A549 (cell line): Measurements from ENCODE around the gene PIP5KL1. TPM values are rescaled to one million over a fixed set of nuclear protein-coding genes. Genes with fewer than 3 reads are reported as not detected.
A peak's percentile ranks its signal among the peaks of the same experiment; 100 is the strongest.

Experiments used
- ATAC-seq, 2 experiments: fragments of 200-7000 bp in 1 of 2; fragments of >200 bp in 1 of 2; cut with Nextera tagmentation in 1 of 2; cut with Tn5 transposase in 1 of 2; 3 replicates each; pipeline versions ENCODE4 v1.8.0 to v1.9.1; 2018 to 2020; ENCODE audit warnings: mild to moderate bottlenecking in 1 of 2, moderate library complexity in 1 of 2
- CTCF ChIA-PET: fragments of 300-600 bp; sonication (Branson Sonifier 250); formaldehyde crosslinking; extraction: SDS; loops from one replicate; lab custom pipeline; 2021; ENCODE audit warnings: antibody characterized with exemption, inconsistent platforms; lab: Yijun Ruan, JAX
- POLR2A ChIA-PET: fragments of 350-600 bp; formaldehyde crosslinking; extraction: SDS; loops from one replicate; lab custom pipeline; 2021; ENCODE audit warnings: antibody characterized with exemption, inconsistent platforms; lab: Yijun Ruan, JAX
- DNase-seq, 2 experiments: peaks; one replicate each; pipeline versions ENCODE4 v3.0.0 to v3.0.0-alpha.2; 2011 to 2016; ENCODE audit warnings: low read depth in 1 of 2, low spot score in 1 of 2
- FAIRE-seq: peaks from 2 replicates; lab custom pipeline; 2011; peaks lifted over from hg19 to GRCh38; lab: Jason Lieb, UNC
- H3K27ac ChIP-seq, 2 experiments: fragments of >200 bp; sonication (Bioruptor Twin); formaldehyde crosslinking; 3 replicates each; pipeline ENCODE4 v1.5.1; 2016 to 2017
- H3K4me1 ChIP-seq: fragments of >200 bp; sonication (Bioruptor Twin); formaldehyde crosslinking; 3 replicates; pipeline ENCODE4 v1.6.1; 2016
- H3K4me2 ChIP-seq: fragments of >200 bp; sonication (Bioruptor Twin); formaldehyde crosslinking; 3 replicates; pipeline ENCODE4 v1.6.1; 2016
- H3K4me3 ChIP-seq: fragments of >200 bp; sonication (Bioruptor Twin); formaldehyde crosslinking; 3 replicates; pipeline ENCODE4 v1.5.1; 2016
- H3K9me3 ChIP-seq: fragments of >200 bp; sonication (Bioruptor Twin); formaldehyde crosslinking; 3 replicates; pipeline ENCODE4 v1.6.1; 2016
- ATOH8 ChIP-seq: fragments of 250-450 bp; sonication (Bioruptor Pico); IDR thresholded peaks from 2 replicates; pipeline ENCODE4 v1.5.0; 2020; ENCODE audit warnings: low read depth, mild to moderate bottlenecking, moderate library complexity
- CBX2 ChIP-seq: fragments of 200-600 bp; sonication (generic); IDR thresholded peaks from 2 replicates; pipeline ENCODE4 v1.6.1; 2016; ENCODE audit warnings: low read depth, mild to moderate bottlenecking, borderline replicate concordance
- CHD2 ChIP-seq: fragments of 150-350 bp; IDR thresholded peaks from 2 replicates; pipeline ENCODE4 v1.6.1; 2014; ENCODE audit warnings: low read length; ENCODE audit not compliant: partially characterized antibody
- EHMT2 ChIP-seq: fragments of 200-600 bp; sonication (generic); IDR thresholded peaks from 2 replicates; pipeline ENCODE4 v1.6.1; 2016; ENCODE audit warnings: antibody characterized with exemption, low read depth, mild to moderate bottlenecking, moderate library complexity
- EP300 ChIP-seq, 2 experiments: fragments of >200 bp; sonication (Bioruptor Twin); formaldehyde crosslinking; IDR thresholded peaks; 2 replicates in 1 of 2; 3 replicates in 1 of 2; pipeline ENCODE4 v1.6.1; 2016 to 2017
- ESRRA ChIP-seq: fragments of 150-350 bp; IDR thresholded peaks from 2 replicates; pipeline ENCODE4 v1.6.1; 2014; ENCODE audit warnings: mild to moderate bottlenecking, low read length, borderline replicate concordance
- FOXS1 ChIP-seq: fragments of 250-450 bp; sonication (Bioruptor Pico); IDR thresholded peaks from 2 replicates; pipeline ENCODE4 v1.5.0; 2020; ENCODE audit warnings: mild to moderate bottlenecking, moderate library complexity
- HOXB5 ChIP-seq: fragments of 250-450 bp; sonication (Bioruptor Pico); IDR thresholded peaks from 2 replicates; pipeline ENCODE4 v1.5.0; 2020; ENCODE audit warnings: mild to moderate bottlenecking, moderate library complexity
- JUN ChIP-seq, 2 experiments: fragments of >200 bp; sonication (Bioruptor Twin); formaldehyde crosslinking; IDR thresholded peaks; 2 replicates in 1 of 2; 3 replicates in 1 of 2; pipeline ENCODE4 v1.6.1; 2016 to 2017
- KDM5A ChIP-seq: fragments of 200-600 bp; sonication (generic); IDR thresholded peaks from 2 replicates; pipeline ENCODE4 v1.6.1; 2016; ENCODE audit warnings: antibody characterized with exemption, mild to moderate bottlenecking
- MAX ChIP-seq: IDR thresholded peaks from 2 replicates; pipeline ENCODE4 v1.6.1; 2012
- NFE2L2 ChIP-seq: fragments of 150-350 bp; conservative IDR thresholded peaks from 2 replicates; pipeline ENCODE4 v1.6.1; 2014; ENCODE audit warnings: low read length
- NR3C1 ChIP-seq: fragments of >200 bp; sonication (Bioruptor Twin); formaldehyde crosslinking; IDR thresholded peaks from 3 replicates; pipeline ENCODE4 v1.6.1; 2017
- RAD21 ChIP-seq, 2 experiments: fragments of >200 bp in 1 of 2; sonication (Bioruptor Twin) in 1 of 2; formaldehyde crosslinking in 1 of 2; IDR thresholded peaks in 1 of 2; conservative IDR thresholded peaks in 1 of 2; 2 replicates in 1 of 2; 3 replicates in 1 of 2; pipeline ENCODE4 v1.6.1; 2012 to 2018; ENCODE audit warnings: inconsistent platforms in 1 of 2
- RCOR1 ChIP-seq: fragments of 150-350 bp; IDR thresholded peaks from 2 replicates; pipeline ENCODE4 v1.6.1; 2014; ENCODE audit warnings: antibody characterized with exemption, low read length, low read depth
- RFX5 ChIP-seq: fragments of 450-650 bp; IDR thresholded peaks from 2 replicates; pipeline ENCODE4 v1.7.1; 2014; ENCODE audit warnings: antibody characterized with exemption, mild to moderate bottlenecking, moderate library complexity
- SREBF2 ChIP-seq: fragments of 450-650 bp; IDR thresholded peaks from 2 replicates; pipeline ENCODE4 v1.6.1; 2014; ENCODE audit warnings: mild to moderate bottlenecking, moderate library complexity
- TP53 ChIP-seq: fragments of 250-450 bp; sonication (Bioruptor Pico); IDR thresholded peaks from 2 replicates; pipeline ENCODE4 v1.5.0; 2021; ENCODE audit warnings: mild to moderate bottlenecking, moderate library complexity
- USF2 ChIP-seq: fragments of 450-650 bp; IDR thresholded peaks from 2 replicates; pipeline ENCODE4 v1.6.1; 2014; ENCODE audit warnings: antibody characterized with exemption
- ZC3H11A ChIP-seq: fragments of 450-650 bp; IDR thresholded peaks from 2 replicates; pipeline ENCODE4 v1.6.1; 2014; ENCODE audit warnings: antibody characterized with exemption, mild to moderate bottlenecking
- ZNF302 ChIP-seq: fragments of 250-450 bp; sonication (Bioruptor Pico); IDR thresholded peaks from 2 replicates; pipeline ENCODE4 v1.9.0; 2021; ENCODE audit warnings: inconsistent platforms, mild to moderate bottlenecking, moderate library complexity
- WGBS: methylation state at CpG from one replicate; pipeline ENCODE4 v1.1.6; 2017; ENCODE audit errors: missing lambda C conversion rate; 5-methylcytosine and 5-hydroxymethylcytosine counted together
- polyA plus RNA-seq, 4 experiments: library from polyadenylated mRNA; depleted of rRNA in 3 of 4; stranded (reverse); fragments of >200 nt; fragmentation: RNase III in 1 of 4; extraction: RNeasy Plus Mini Kit Qiagen cat#74134 plus additional on column Dnase treatment in 1 of 4; gene quantifications; 2 replicates in 3 of 4; 3 replicates in 1 of 4; pipeline ENCODE4 v1.2.3, GENCODE V29; 2011 to 2017

PIP5KL1 gene
- polyA plus RNA-seq, 2 of the 4 experiments (the other 2 are of a cell fraction), result 2.4 to 2.5 TPM

- TF ChIP-seq CHD2 (no peak), JUN (IDR thresholded peaks at IDR 0.05) (peak; percentile 69 to 87), RAD21 (conservative IDR thresholded peaks at IDR 0.05 in 1 of 2, IDR thresholded peaks at IDR 0.05 in 1 of 2) (no peak), RFX5 (no peak)
Observed at GRCh38 chr9:127937388-127938297, 7.1 kb upstream of the PIP5KL1 start, which contains the start of gene DPM2 (continued).

GRCh38 chr9:127937056-127937387 lies 6.4 kb upstream of the PIP5KL1 start:
- POLR2A ChIA-PET, result no interaction called here

GRCh38 chr9:127936347-127936852 lies 5.8 kb upstream of the PIP5KL1 start:
- ATAC-seq, result no peak
- TF ChIP-seq NR3C1 (no peak), ZNF302 (CRISPR knock-in tag) (no peak), USF2 (no peak), ATOH8 (CRISPR knock-in tag) (no peak), NFE2L2 (no peak), ZC3H11A (no peak), RCOR1 (no peak), EP300 (IDR thresholded peaks at IDR 0.05) (no peak), JUN (IDR thresholded peaks at IDR 0.05) (no peak), HOXB5 (CRISPR knock-in tag) (no peak), ESRRA (no peak), MAX (no peak), TP53 (CRISPR knock-in tag) (no peak), CBX2 (no peak)
- H3K27ac ChIP-seq, result peak overlapping the region in 1 of 2 experiments; percentile 92; a peak in 3 of 6 replicates
- H3K9me3 ChIP-seq, result no peaks in the 10 kb centered on the region
- peak overlapping the region; percentile 79 for H3K4me2 ChIP-seq
- ChIA-PET POLR2A (no interaction called here), CTCF (interaction anchor here (1.4 to 35.7 kb wide), 4 partner anchors 15 to 102 kb away, joined by 3 to 827 read pairs (median 209); no protein-coding TSS in a partner anchor)
- H3K4me3 ChIP-seq, result peak overlapping the region; percentile 61; the same call in 1 of the 3 replicates
- no peak for FAIRE-seq
- no peak for DNase-seq
- WGBS, result 63% methylated on average over 14 of the region's 14 CpGs
- H3K4me1 ChIP-seq, result peaks cover 38% of the 10 kb centered on the region

More at GRCh38 chr9:127937056-127937387, 6.4 kb upstream of the PIP5KL1 start:
- Histone ChIP-seq H3K4me1 (peaks cover 33% of the 10 kb centered on the region), H3K4me3 (peak overlapping the region; percentile 61), H3K9me3 (no peaks in the 10 kb centered on the region), H3K4me2 (peak overlapping the region; percentile 79), H3K27ac (peak overlapping the region; percentile 80 to 92)
- CTCF ChIA-PET, result interaction anchor here (0.5 to 35.7 kb wide), 4 partner anchors 16 to 133 kb away, joined by 3 to 827 read pairs (median 184); no protein-coding TSS in a partner anchor
- TF ChIP-seq EHMT2 (no peak), SREBF2 (no peak), FOXS1 (CRISPR knock-in tag) (no peak), KDM5A (no peak), ATOH8 (CRISPR knock-in tag) (no peak), RAD21 (conservative IDR thresholded peaks at IDR 0.05 in 1 of 2, IDR thresholded peaks at IDR 0.05 in 1 of 2) (no peak)
- FAIRE-seq, result no peak
- no peak for DNase-seq
- WGBS, result 4% methylated on average over 7 of the region's 7 CpGs
- ATAC-seq, result peak in 1 of 2 experiments; percentile 3; a peak in 2 of 6 replicates
